Lower lobe of right lung (tissue), 2 donors: Measurements from ENCODE around the gene PAIP1. TPM values are rescaled to one million over a fixed set of nuclear protein-coding genes. Genes with fewer than 3 reads are reported as not detected.

Experiments
- ATAC-seq, 2 donors: fragments of 200-7000 bp; cut with Tn5 transposase; one replicate each; pipeline ENCODE4 v1.9.1; 2020 to 2022; ENCODE audit warnings: mild to moderate bottlenecking in 2 of 2, moderate library complexity in 2 of 2
- DNase-seq: peaks from one replicate; pipeline ENCODE4 v3.0.0-alpha.2; 2020
- H3K27ac ChIP-seq: fragments of 200-600 bp; one replicate; pipeline ENCODE4 v1.8.0; 2022
- H3K27me3 ChIP-seq: fragments of 200-600 bp; one replicate; pipeline ENCODE4 v1.8.0; 2022; ENCODE audit warnings: low read depth
- H3K36me3 ChIP-seq: fragments of 200-600 bp; one replicate; pipeline ENCODE4 v1.8.0; 2022; ENCODE audit warnings: mild to moderate bottlenecking
- H3K4me1 ChIP-seq: fragments of 200-600 bp; one replicate; pipeline ENCODE4 v1.8.0; 2022
- H3K4me3 ChIP-seq: fragments of 200-600 bp; one replicate; pipeline ENCODE4 v1.8.0; 2022; ENCODE audit warnings: mild to moderate bottlenecking
- H3K9me3 ChIP-seq: fragments of 200-600 bp; one replicate; pipeline ENCODE4 v1.8.0; 2022
- CTCF ChIP-seq: fragments of 200-600 bp; IDR thresholded peaks from one replicate; pipeline ENCODE4 v1.8.0; 2022; ENCODE audit warnings: antibody characterized with exemption, mild to moderate bottlenecking
- intact Hi-C: fragments of 100-400 bp; cut with DNase I; formaldehyde crosslinking; loops from one replicate; pipeline ENCODE4 v1.11.0; 2022
- long read RNA-seq: library from polyadenylated mRNA; unstranded; transcript quantifications from one replicate; pipeline ENCODE4 v2.0.0, GENCODE V29; 2021
- total RNA-seq: library from RNA; stranded (reverse); fragmentation: NEBNext Ultra II Directional; extraction: Animal tissue kit (Norgen Biotek cat#: 25700); gene quantifications from one replicate; pipeline ENCODE4 v1.2.1, GENCODE V29; 2021
- donor health status: DM: no; HTN: yes; CAD: no; lungs with severe emphysema.

The PAIP1 gene
- 71.9 TPM for total RNA-seq
- long read RNA-seq, transcript PAIP1-201 (11 exons, 2,782 nt): major isoform, 141 of 227 reads
- long read RNA-seq, transcript PAIP1-203 (11 exons, 1,734 nt): minor isoform, 68 of 227 reads
- long read RNA-seq, partial matches to known transcripts: 8 of 227 reads
- long read RNA-seq, other reads (novel, unspliced or antisense): 9 of 227 reads

DNA sequence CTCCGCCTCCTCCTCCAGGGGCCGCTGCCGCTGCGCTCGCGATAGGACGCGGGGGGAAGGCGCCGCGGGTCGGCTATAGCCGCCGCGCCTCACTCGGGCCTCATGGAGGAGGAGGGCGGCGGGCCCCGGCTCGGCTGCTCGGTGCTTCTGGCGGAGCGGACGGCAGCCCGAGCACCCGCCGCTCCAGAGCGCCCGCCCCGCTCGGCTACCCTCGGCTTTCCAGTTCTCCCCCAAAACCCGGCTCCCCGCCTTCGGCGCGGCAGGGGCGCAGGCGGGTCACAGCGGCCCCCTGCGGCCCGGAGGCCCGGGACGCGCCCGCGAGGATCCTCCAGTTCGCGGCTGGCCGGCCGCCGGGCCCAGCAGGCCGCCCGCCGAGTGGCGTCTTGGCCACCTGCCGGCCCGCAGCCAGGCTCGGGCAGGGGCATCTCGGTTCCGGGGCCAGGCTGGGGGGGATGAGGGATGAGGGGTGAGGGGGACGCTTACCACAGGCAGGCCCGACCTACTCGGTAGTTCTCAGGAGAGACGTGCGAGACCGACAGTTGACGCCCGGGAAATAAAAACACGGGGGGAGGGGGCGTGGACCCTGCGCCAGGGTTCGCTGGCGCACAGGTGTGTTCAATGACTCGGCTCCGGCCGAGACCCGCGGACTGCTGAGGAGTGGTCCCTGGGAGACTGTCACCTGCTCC lies at the start of gene PAIP1:
Gene PAIP1, minus strand, starts transcription at position 221 of the 686 bp plus-strand sequence. CDS start 231 bp downstream, outside the sequence.
- Histone ChIP-seq H3K9me3 (no peaks in the 10 kb centered on the region), H3K36me3 (peaks cover 28% of the 10 kb centered on the region), H3K4me1 (peaks cover 33% of the 10 kb centered on the region), H3K4me3 (peak within 1 kb of the TSS; percentile 75), H3K27me3 (no peaks in the 10 kb centered on the region), H3K27ac (peak within 1 kb of the TSS; percentile 95)
- intact Hi-C loops: no loop called here
- DNase-seq: peak; percentile 88
- peak; percentile 97 for ATAC-seq
- TF ChIP-seq CTCF: peak; percentile 73

- no peak for ATAC-seq
Observed at GRCh38 chr5:43606351-43606750, 49.5 kb upstream of the PAIP1 start.

GRCh38 chr5:43604699-43605098 lies 47.8 kb upstream of the PAIP1 start:
- DNase-seq (no peak), ATAC-seq (no peak)
- no peaks in the 10 kb centered on the region for H3K9me3 ChIP-seq
- H3K4me3 ChIP-seq: no peak overlapping the region
- peaks cover 7% of the 10 kb centered on the region for H3K36me3 ChIP-seq
- no peak overlapping the region for H3K27ac ChIP-seq
- H3K4me1 ChIP-seq: peaks cover 29% of the 10 kb centered on the region
- H3K27me3 ChIP-seq: no peaks in the 10 kb centered on the region
- TF ChIP-seq CTCF: no peak
- intact Hi-C loops: no loop called here

More at GRCh38 chr5:43606351-43606750, 49.5 kb upstream of the PAIP1 start:
- intact Hi-C loops: no loop called here
- no peak for DNase-seq
- H3K4me1 ChIP-seq: peaks cover 22% of the 10 kb centered on the region
- H3K27me3 ChIP-seq: no peaks in the 10 kb centered on the region
- TF ChIP-seq CTCF: no peak
- H3K27ac ChIP-seq: no peak overlapping the region
- peaks cover 23% of the 10 kb centered on the region for H3K36me3 ChIP-seq
- no peak overlapping the region for H3K4me3 ChIP-seq
- no peaks in the 10 kb centered on the region for H3K9me3 ChIP-seq

GRCh38 chr5:43603344-43604217 lies 46.7 kb upstream of the PAIP1 start:
- no peaks in the 10 kb centered on the region for H3K27me3 ChIP-seq
- H3K4me1 ChIP-seq: peaks cover 29% of the 10 kb centered on the region
- intact Hi-C loops: no loop called here
- DNase-seq (peak; percentile 80), ATAC-seq (peak; percentile 86 to 87)
- H3K36me3 ChIP-seq: no peaks in the 10 kb centered on the region
- no peak for TF ChIP-seq CTCF
- no peaks in the 10 kb centered on the region for H3K9me3 ChIP-seq
- H3K4me3 ChIP-seq: peak overlapping the region; percentile 85
- peak overlapping the region; percentile 86 for H3K27ac ChIP-seq

DNA sequence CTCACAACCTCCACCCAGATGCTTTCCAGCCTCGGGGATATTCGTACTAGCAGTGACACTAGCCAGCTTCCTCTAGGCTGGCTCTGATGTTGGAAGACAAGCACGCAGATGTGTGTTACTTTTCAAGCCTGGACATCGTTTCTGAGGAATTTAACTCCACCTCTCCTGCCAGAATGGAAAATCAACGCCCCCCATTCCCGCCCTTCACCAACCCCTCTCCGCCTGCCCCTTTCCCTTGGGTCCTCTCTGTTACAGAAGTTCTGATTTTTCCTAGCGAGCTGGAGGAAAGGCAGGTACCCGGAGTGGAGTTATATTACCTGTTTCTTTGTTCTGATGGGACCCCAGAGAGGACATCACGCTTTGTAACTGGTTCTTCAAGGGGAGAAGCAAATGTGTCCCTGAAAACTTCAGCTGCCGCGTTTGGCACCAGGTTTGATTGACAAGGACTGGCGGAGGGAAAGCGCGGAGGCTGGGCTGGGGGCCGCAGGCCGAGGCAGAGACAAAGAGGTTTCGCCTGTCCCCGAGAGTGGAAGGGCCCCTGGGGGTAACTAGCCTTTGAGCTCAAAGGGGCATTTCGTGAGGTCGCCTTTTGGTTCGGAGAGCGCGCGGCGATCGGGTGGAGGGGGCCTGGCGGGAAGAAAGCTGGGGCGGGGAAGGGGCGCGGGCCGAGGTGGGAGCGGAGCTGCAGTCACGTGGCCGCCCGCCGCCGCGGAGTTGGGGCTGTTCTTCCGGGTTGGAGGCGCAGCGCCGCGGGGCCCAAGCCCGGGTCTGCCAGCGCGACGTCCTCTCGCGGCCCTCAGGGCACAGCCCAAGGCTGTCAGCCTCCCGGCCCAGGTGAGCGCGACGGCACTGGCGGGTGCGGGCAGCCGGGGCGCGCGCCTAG lies 45.8 kb upstream of the PAIP1 start, which contains the start of gene NNT:
Gene NNT, plus strand, starts transcription at position 720 of the 883 bp plus-strand sequence. CDS start 6,016 bp downstream, outside the sequence.
- intact Hi-C loops: no loop called here
- Histone ChIP-seq H3K4me3 (peak within 1 kb of the TSS; percentile 85), H3K27ac (peak within 1 kb of the TSS; percentile 86), H3K27me3 (no peaks in the 10 kb centered on the region), H3K9me3 (no peaks in the 10 kb centered on the region), H3K4me1 (peaks cover 29% of the 10 kb centered on the region), H3K36me3 (no peaks in the 10 kb centered on the region)
- DNase-seq (peak; percentile 87), ATAC-seq (peak; percentile 94 to 97)
- no peak for TF ChIP-seq CTCF
